HL-60 (cell line): ENCODE results near the gene NEGR1.

Source experiments
- GABPA ChIP-seq: IDR thresholded peaks from 2 replicates; pipeline ENCODE4 v1.6.1; 2012; ENCODE audit warnings: low read depth
- POLR2AphosphoS5 ChIP-seq: IDR thresholded peaks from 2 replicates; pipeline ENCODE4 v1.6.1; 2012; ENCODE audit warnings: low read depth
- TF ChIP-seq, protein P1 (sequence below): IDR thresholded peaks from one replicate; pipeline ENCODE4 v1.5.1; 2011; ENCODE audit warnings: low read length, control low read depth, inconsistent platforms; ENCODE audit not compliant: insufficient read depth
- TF ChIP-seq, protein P2 (sequence below): IDR thresholded peaks from 2 replicates; pipeline ENCODE4 v1.6.1; 2012; ENCODE audit warnings: low read depth; ENCODE audit not compliant: insufficient replicate concordance

DNA sequence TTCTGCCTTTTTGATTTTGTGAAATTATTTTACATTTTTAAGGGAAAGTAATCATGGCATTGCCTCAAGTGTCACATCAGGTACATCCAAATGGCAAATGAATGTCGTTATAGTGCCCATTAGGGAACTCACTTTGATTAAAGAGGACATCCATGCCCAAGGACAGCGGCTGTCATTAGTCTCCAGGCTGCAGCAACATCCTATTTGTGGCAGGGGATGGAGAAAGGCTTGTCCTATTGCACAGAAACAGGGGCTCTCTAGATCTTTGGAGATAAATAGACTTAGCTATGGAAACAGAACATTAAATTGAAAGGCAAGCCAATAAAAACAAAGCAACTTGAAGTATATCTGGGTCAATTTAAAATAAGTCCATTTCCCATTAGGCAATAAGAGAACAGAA lies 439.3 kb downstream of the NEGR1 start:
- no peak for TF ChIP-seq GABPA
- TF ChIP-seq, protein P1, sequence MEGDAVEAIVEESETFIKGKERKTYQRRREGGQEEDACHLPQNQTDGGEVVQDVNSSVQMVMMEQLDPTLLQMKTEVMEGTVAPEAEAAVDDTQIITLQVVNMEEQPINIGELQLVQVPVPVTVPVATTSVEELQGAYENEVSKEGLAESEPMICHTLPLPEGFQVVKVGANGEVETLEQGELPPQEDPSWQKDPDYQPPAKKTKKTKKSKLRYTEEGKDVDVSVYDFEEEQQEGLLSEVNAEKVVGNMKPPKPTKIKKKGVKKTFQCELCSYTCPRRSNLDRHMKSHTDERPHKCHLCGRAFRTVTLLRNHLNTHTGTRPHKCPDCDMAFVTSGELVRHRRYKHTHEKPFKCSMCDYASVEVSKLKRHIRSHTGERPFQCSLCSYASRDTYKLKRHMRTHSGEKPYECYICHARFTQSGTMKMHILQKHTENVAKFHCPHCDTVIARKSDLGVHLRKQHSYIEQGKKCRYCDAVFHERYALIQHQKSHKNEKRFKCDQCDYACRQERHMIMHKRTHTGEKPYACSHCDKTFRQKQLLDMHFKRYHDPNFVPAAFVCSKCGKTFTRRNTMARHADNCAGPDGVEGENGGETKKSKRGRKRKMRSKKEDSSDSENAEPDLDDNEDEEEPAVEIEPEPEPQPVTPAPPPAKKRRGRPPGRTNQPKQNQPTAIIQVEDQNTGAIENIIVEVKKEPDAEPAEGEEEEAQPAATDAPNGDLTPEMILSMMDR, result no peak
- no peak for TF ChIP-seq POLR2AphosphoS5
- TF ChIP-seq, protein P2, sequence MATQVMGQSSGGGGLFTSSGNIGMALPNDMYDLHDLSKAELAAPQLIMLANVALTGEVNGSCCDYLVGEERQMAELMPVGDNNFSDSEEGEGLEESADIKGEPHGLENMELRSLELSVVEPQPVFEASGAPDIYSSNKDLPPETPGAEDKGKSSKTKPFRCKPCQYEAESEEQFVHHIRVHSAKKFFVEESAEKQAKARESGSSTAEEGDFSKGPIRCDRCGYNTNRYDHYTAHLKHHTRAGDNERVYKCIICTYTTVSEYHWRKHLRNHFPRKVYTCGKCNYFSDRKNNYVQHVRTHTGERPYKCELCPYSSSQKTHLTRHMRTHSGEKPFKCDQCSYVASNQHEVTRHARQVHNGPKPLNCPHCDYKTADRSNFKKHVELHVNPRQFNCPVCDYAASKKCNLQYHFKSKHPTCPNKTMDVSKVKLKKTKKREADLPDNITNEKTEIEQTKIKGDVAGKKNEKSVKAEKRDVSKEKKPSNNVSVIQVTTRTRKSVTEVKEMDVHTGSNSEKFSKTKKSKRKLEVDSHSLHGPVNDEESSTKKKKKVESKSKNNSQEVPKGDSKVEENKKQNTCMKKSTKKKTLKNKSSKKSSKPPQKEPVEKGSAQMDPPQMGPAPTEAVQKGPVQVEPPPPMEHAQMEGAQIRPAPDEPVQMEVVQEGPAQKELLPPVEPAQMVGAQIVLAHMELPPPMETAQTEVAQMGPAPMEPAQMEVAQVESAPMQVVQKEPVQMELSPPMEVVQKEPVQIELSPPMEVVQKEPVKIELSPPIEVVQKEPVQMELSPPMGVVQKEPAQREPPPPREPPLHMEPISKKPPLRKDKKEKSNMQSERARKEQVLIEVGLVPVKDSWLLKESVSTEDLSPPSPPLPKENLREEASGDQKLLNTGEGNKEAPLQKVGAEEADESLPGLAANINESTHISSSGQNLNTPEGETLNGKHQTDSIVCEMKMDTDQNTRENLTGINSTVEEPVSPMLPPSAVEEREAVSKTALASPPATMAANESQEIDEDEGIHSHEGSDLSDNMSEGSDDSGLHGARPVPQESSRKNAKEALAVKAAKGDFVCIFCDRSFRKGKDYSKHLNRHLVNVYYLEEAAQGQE, result no peak
